H9 (cell line): Measurements from ENCODE around the gene ZNF746. TPM values are rescaled to one million over a fixed set of nuclear protein-coding genes. Genes with fewer than 3 reads are reported as not detected.

Experiments used
- DNase-seq: peaks from one replicate; pipeline ENCODE4 v3.0.0-alpha.2; 2017
- H2AFZ ChIP-seq: one replicate; pipeline ENCODE4 v1.6.1; 2013; ENCODE audit warnings: mild to moderate bottlenecking, low read length, control low read depth, moderate library complexity
- H2AK5ac ChIP-seq: 2 replicates; pipeline ENCODE4 v1.6.1; 2013; ENCODE audit warnings: low read length, control low read depth, mixed read lengths; ENCODE audit not compliant: insufficient read length
- H2BK120ac ChIP-seq: one replicate; pipeline ENCODE4 v1.6.1; 2013; ENCODE audit warnings: low read depth, mild to moderate bottlenecking, low read length, control low read depth, inconsistent platforms; ENCODE audit not compliant: poor library complexity, severe bottlenecking
- H2BK12ac ChIP-seq: 2 replicates; pipeline ENCODE4 v1.6.1; 2013; ENCODE audit warnings: low read length, control low read depth, mixed read lengths, low read depth; ENCODE audit not compliant: insufficient read length
- H2BK15ac ChIP-seq: 2 replicates; pipeline ENCODE4 v1.6.1; 2013; ENCODE audit warnings: low read depth, low read length, control low read depth
- H2BK20ac ChIP-seq: one replicate; pipeline ENCODE4 v1.6.1; 2013; ENCODE audit warnings: low read depth, mild to moderate bottlenecking, low read length, control low read depth, inconsistent platforms; ENCODE audit not compliant: poor library complexity, severe bottlenecking
- H2BK5ac ChIP-seq: 2 replicates; pipeline ENCODE4 v1.6.1; 2013; ENCODE audit warnings: low read length, control low read depth, mixed read lengths; ENCODE audit not compliant: insufficient read length
- H3K14ac ChIP-seq: 2 replicates; pipeline ENCODE4 v1.6.1; 2013; ENCODE audit warnings: low read length, control low read depth; ENCODE audit not compliant: insufficient read depth
- H3K18ac ChIP-seq: 2 replicates; pipeline ENCODE4 v1.6.1; 2013; ENCODE audit warnings: low read depth, mild to moderate bottlenecking, mixed read lengths, low read length, control low read depth; ENCODE audit not compliant: insufficient read length
- H3K23ac ChIP-seq: 2 replicates; pipeline ENCODE4 v1.6.1; 2013; ENCODE audit warnings: low read length, control low read depth, mixed read lengths, low read depth; ENCODE audit not compliant: insufficient read length
- H3K23me2 ChIP-seq: 2 replicates; pipeline ENCODE4 v1.6.1; 2013; ENCODE audit warnings: low read depth, mild to moderate bottlenecking, mixed read lengths, low read length, control low read depth; ENCODE audit not compliant: insufficient read length, poor library complexity, severe bottlenecking
- H3K27ac ChIP-seq: 2 replicates; pipeline ENCODE4 v1.5.1; 2013; ENCODE audit warnings: low read length, control low read depth, mixed read lengths, low read depth; ENCODE audit not compliant: insufficient read length
- H3K27me3 ChIP-seq: 2 replicates; pipeline ENCODE4 v1.6.1; 2013; ENCODE audit warnings: low read length, control low read depth, inconsistent platforms; ENCODE audit not compliant: insufficient read depth
- H3K4ac ChIP-seq: 2 replicates; pipeline ENCODE4 v1.6.1; 2013; ENCODE audit warnings: low read depth, mild to moderate bottlenecking, control low read depth, inconsistent platforms, low read length, moderate library complexity
- H3K4me1 ChIP-seq: 2 replicates; pipeline ENCODE4 v1.6.1; 2013; ENCODE audit warnings: low read length, control low read depth, inconsistent platforms; ENCODE audit not compliant: insufficient read depth
- H3K4me2 ChIP-seq: 2 replicates; pipeline ENCODE4 v1.6.1; 2013; ENCODE audit warnings: low read length, control low read depth, mixed read lengths; ENCODE audit not compliant: insufficient read length, insufficient read depth
- H3K56ac ChIP-seq: 2 replicates; pipeline ENCODE4 v1.6.1; 2013; ENCODE audit warnings: low read depth, mild to moderate bottlenecking, mixed read lengths, low read length, control low read depth; ENCODE audit not compliant: insufficient read length
- H3K79me1 ChIP-seq: 2 replicates; pipeline ENCODE4 v1.6.1; 2013; ENCODE audit warnings: low read depth, mild to moderate bottlenecking, moderate library complexity, low read length, control low read depth, inconsistent platforms; ENCODE audit not compliant: insufficient read depth, poor library complexity, severe bottlenecking
- H3K79me2 ChIP-seq: 2 replicates; pipeline ENCODE4 v1.6.1; 2013; ENCODE audit warnings: low read length, control low read depth, inconsistent platforms; ENCODE audit not compliant: insufficient read depth
- H3K9ac ChIP-seq: 2 replicates; pipeline ENCODE4 v1.6.1; 2013; ENCODE audit warnings: low read length, control low read depth, mixed read lengths; ENCODE audit not compliant: insufficient read length; ENCODE audit errors: extremely low read depth
- H3K9me3 ChIP-seq: one replicate; pipeline ENCODE4 v1.6.1; 2013; ENCODE audit warnings: low read depth, low read length, inconsistent platforms; ENCODE audit not compliant: control insufficient read depth
- H3T11ph ChIP-seq: one replicate; pipeline ENCODE4 v1.6.1; 2013; ENCODE audit warnings: mild to moderate bottlenecking, low read length, control low read depth, inconsistent platforms
- H4K20me1 ChIP-seq: one replicate; pipeline ENCODE4 v1.6.1; 2013; ENCODE audit not compliant: control insufficient read depth, insufficient read length, insufficient read depth
- H4K5ac ChIP-seq: 2 replicates; pipeline ENCODE4 v1.6.1; 2013; ENCODE audit warnings: low read depth, mild to moderate bottlenecking, mixed read lengths, low read length, control low read depth; ENCODE audit not compliant: insufficient read length
- H4K8ac ChIP-seq: replicated peaks from 2 replicates; pipeline ENCODE4 v1.6.1; 2013; ENCODE audit warnings: low read length, control low read depth, mixed read lengths, low read depth; ENCODE audit not compliant: insufficient read length
- H4K91ac ChIP-seq: 2 replicates; pipeline ENCODE4 v1.6.1; 2013; ENCODE audit warnings: low read depth, mild to moderate bottlenecking, moderate library complexity, mixed read lengths, low read length, control low read depth; ENCODE audit not compliant: insufficient read length
- H3K27ac Mint-ChIP-seq, 3 experiments: 2 replicates in 2 of 3; 3 replicates in 1 of 3; pipeline ENCODE4 v1.8.0; 2020 to 2021; ENCODE audit warnings: mixed read lengths in 3 of 3, mild to moderate bottlenecking in 1 of 3, moderate library complexity in 1 of 3
- H3K27me3 Mint-ChIP-seq: 2 replicates; pipeline ENCODE4 v1.8.0; 2021; ENCODE audit warnings: low read depth, mild to moderate bottlenecking, moderate library complexity, mixed read lengths
- H3K36me3 Mint-ChIP-seq, 3 experiments: 2 replicates in 2 of 3; 3 replicates in 1 of 3; pipeline ENCODE4 v1.8.0; 2020 to 2021; ENCODE audit warnings: low read depth in 3 of 3, mixed read lengths in 3 of 3; ENCODE audit not compliant: insufficient read depth in 1 of 3
- H3K4me1 Mint-ChIP-seq, 2 experiments: 2 replicates each; pipeline ENCODE4 v1.8.0; 2020; ENCODE audit warnings: mixed read lengths in 2 of 2
- H3K4me3 Mint-ChIP-seq, 2 experiments: 2 replicates in 1 of 2; 3 replicates in 1 of 2; pipeline ENCODE4 v1.8.0; 2020 to 2021; ENCODE audit warnings: mild to moderate bottlenecking in 2 of 2, mixed read lengths in 2 of 2, moderate library complexity in 1 of 2
- H3K9me3 Mint-ChIP-seq, 2 experiments: 2 replicates in 1 of 2; 3 replicates in 1 of 2; pipeline ENCODE4 v1.8.0; 2020; ENCODE audit warnings: mild to moderate bottlenecking in 2 of 2, mixed read lengths in 2 of 2, moderate library complexity in 1 of 2
- whole genome bisulfite sequencing: extraction: QIAGEN DNeasy Blood & Tissue Kit; methylation state at CpG from one replicate; pipeline ENCODE4 v1.1.7; 2013; ENCODE audit warnings: missing lambda C conversion rate, low lambda C conversion rate, mixed read lengths; ENCODE audit not compliant: insufficient read length; ENCODE audit errors: extremely low coverage; 5-methylcytosine and 5-hydroxymethylcytosine counted together
- total RNA-seq: library from RNA; stranded (reverse); gene quantifications from 2 replicates; pipeline ENCODE4 v1.2.1, GENCODE V29; 2021
- TF ChIP-seq, protein P1 (sequence below): fragments of 200-600 bp; sonication (generic); conservative IDR thresholded peaks from 3 replicates; pipeline ENCODE4 v1.8.0; 2021; ENCODE audit warnings: antibody characterized with exemption, mild to moderate bottlenecking

The ZNF746 gene
- total RNA-seq, 1 experiment from 2014 or later, result 26.7 TPM

DNA sequence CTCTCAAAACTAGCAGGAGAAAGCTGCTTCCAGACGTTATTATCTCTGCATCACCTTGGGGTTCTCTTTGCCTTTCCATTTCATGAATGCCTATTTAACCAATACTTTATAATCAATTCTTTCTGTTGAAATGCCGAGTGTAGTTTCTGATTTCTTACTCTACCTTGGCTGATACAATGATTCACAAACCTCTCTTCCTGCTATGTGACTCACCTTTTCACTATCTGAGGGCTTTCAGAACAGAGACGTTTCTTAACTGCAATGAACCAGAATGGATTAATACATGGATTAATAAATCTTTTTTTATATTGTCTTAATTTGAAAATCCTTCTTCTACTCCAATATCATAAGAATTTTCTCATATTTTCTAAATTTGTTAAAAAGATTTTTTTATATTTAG is 46.4 kb upstream of the ZNF746 start:
- no peak overlapping the region for H4K5ac ChIP-seq
- H2AFZ ChIP-seq, result no peak overlapping the region
- Mint-ChIP-seq H3K27ac (no peak overlapping the region), H3K4me1 (no peaks in the 10 kb centered on the region), H3K27me3 (peaks cover 1% of the 10 kb centered on the region), H3K36me3 (peaks cover 17 to 36% (median 23%) of the 10 kb centered on the region in 3 experiments), H3K9me3 (peaks cover 12 to 18% of the 10 kb centered on the region in 2 experiments), H3K4me3 (no peak overlapping the region)
- no peak overlapping the region for H2AK5ac ChIP-seq
- H3K18ac ChIP-seq, result no peak overlapping the region
- no peak overlapping the region for H4K91ac ChIP-seq
- no CpG with 5 or more reads among the region's 3 CpGs for WGBS
- no peak overlapping the region for H2BK12ac ChIP-seq
- H2BK120ac ChIP-seq, result no peak overlapping the region
- H2BK5ac ChIP-seq, result no peak overlapping the region
- H4K20me1 ChIP-seq, result no peaks in the 10 kb centered on the region
- H3K23ac ChIP-seq, result no peak overlapping the region
- H3K9me3 ChIP-seq, result no peaks in the 10 kb centered on the region
- no peak overlapping the region for H3T11ph ChIP-seq
- H3K27ac ChIP-seq, result no peak overlapping the region
- no peaks in the 10 kb centered on the region for H3K4me1 ChIP-seq
- H3K4ac ChIP-seq, result no peak overlapping the region
- no peak overlapping the region for H4K8ac ChIP-seq
- H3K27me3 ChIP-seq, result no peaks in the 10 kb centered on the region
- no peak overlapping the region for H3K56ac ChIP-seq
- no peak overlapping the region for H3K14ac ChIP-seq
- no peaks in the 10 kb centered on the region for H3K79me2 ChIP-seq
- no peak overlapping the region for H2BK15ac ChIP-seq
- H3K4me2 ChIP-seq, result no peak overlapping the region
- DNase-seq, result no peak
- TF ChIP-seq, protein P1, sequence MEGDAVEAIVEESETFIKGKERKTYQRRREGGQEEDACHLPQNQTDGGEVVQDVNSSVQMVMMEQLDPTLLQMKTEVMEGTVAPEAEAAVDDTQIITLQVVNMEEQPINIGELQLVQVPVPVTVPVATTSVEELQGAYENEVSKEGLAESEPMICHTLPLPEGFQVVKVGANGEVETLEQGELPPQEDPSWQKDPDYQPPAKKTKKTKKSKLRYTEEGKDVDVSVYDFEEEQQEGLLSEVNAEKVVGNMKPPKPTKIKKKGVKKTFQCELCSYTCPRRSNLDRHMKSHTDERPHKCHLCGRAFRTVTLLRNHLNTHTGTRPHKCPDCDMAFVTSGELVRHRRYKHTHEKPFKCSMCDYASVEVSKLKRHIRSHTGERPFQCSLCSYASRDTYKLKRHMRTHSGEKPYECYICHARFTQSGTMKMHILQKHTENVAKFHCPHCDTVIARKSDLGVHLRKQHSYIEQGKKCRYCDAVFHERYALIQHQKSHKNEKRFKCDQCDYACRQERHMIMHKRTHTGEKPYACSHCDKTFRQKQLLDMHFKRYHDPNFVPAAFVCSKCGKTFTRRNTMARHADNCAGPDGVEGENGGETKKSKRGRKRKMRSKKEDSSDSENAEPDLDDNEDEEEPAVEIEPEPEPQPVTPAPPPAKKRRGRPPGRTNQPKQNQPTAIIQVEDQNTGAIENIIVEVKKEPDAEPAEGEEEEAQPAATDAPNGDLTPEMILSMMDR, result no peak
- no peaks in the 10 kb centered on the region for H3K23me2 ChIP-seq
- H3K79me1 ChIP-seq, result no peaks in the 10 kb centered on the region
- H3K9ac ChIP-seq, result no peak overlapping the region
- H2BK20ac ChIP-seq, result no peak overlapping the region
